Suppressor macrophage treated with lipopolysaccharide for 1 hour (primary cell): ENCODE results near the gene SLC25A44.

Experiments used
- DNase-seq, 3 donors: peaks; one replicate each; pipeline ENCODE4 v3.0.0-alpha.2; 2020 to 2022

SLC25A44 gene

GRCh38 chr1:156193488-156194299, at the start of gene SLC25A44:
TSS of gene SLC25A44 (plus strand) at chr1:156194104. CDS start at chr1:156199848, 5,744 bp downstream.
- DNase-seq = peak; percentile 98 to 100 (median 99)

- DNase-seq = no peak
Observed at GRCh38 chr1:156144742-156145141, 49.2 kb upstream of the SLC25A44 start.

GRCh38 chr1:156145650-156146019, 48.3 kb upstream of the SLC25A44 start:
- DNase-seq = no peak

GRCh38 chr1:156146020-156146768, 47.7 kb upstream of the SLC25A44 start:
- peak; percentile 70 to 86 (median 84) for DNase-seq

GRCh38 chr1:156146769-156147405, 47.0 kb upstream of the SLC25A44 start:
- peak in 1 of 3 donors; percentile 37 for DNase-seq

- DNase-seq = peak; percentile 72 to 74 (median 73)
Observed at GRCh38 chr1:156148216-156148615, 45.7 kb upstream of the SLC25A44 start.

- DNase-seq = no peak
Observed at GRCh38 chr1:156149374-156150332, 44.3 kb upstream of the SLC25A44 start.

- peak; percentile 46 to 75 (median 66) for DNase-seq
Observed at GRCh38 chr1:156150333-156151011, 43.4 kb upstream of the SLC25A44 start.

- DNase-seq = peak; percentile 90 to 93 (median 91)
Observed at GRCh38 chr1:156151093-156151688, 42.7 kb upstream of the SLC25A44 start.

- no peak for DNase-seq
Observed at GRCh38 chr1:156152628-156153027, 41.3 kb upstream of the SLC25A44 start.

- no peak for DNase-seq
Observed at GRCh38 chr1:156153362-156153761, 40.5 kb upstream of the SLC25A44 start, which contains the start of gene SEMA4A. TSS of gene SEMA4A (plus strand) at chr1:156153585. CDS start at chr1:156154579, 994 bp downstream.

GRCh38 chr1:156154317-156154749, 39.6 kb upstream of the SLC25A44 start:
- DNase-seq = peak; percentile 87 to 92 (median 89)

- DNase-seq = peak; percentile 77 to 83 (median 81)
Observed at GRCh38 chr1:156155756-156156510, 38.0 kb upstream of the SLC25A44 start.

GRCh38 chr1:156157506-156157905, 36.4 kb upstream of the SLC25A44 start:
- DNase-seq = no peak

GRCh38 chr1:156157966-156158365, 35.9 kb upstream of the SLC25A44 start:
- no peak for DNase-seq

GRCh38 chr1:156160000-156160742, 33.7 kb upstream of the SLC25A44 start:
- no peak for DNase-seq

GRCh38 chr1:156160743-156161171, 33.1 kb upstream of the SLC25A44 start:
- peak; percentile 59 to 80 (median 60) for DNase-seq

- no peak for DNase-seq
Observed at GRCh38 chr1:156162430-156163037, 31.4 kb upstream of the SLC25A44 start.

- no peak for DNase-seq
Observed at GRCh38 chr1:156163712-156164111, 30.2 kb upstream of the SLC25A44 start.
